ENCODE measurements around the gene DBR1.

DBR1 gene

GRCh38 chr3:138180375-138181029, 5.8 kb upstream of the DBR1 start:
- Histone ChIP-seq H3K4me3 (ENCODE audit: low read depth, low read length) (no peak overlapping the region), H3K4me2 (ENCODE audit: low read length) (no peak overlapping the region), H3K79me2 (no peaks in the 10 kb centered on the region), H3K36me3 (ENCODE audit: control insufficient read depth, insufficient read depth, low read length) (no peaks in the 10 kb centered on the region), H2AFZ (no peak overlapping the region), H3K27ac (no peak overlapping the region), H3K4me1 (no peaks in the 10 kb centered on the region), H3K9me3 (ENCODE audit: control insufficient read depth, low read length) (no peaks in the 10 kb centered on the region), H3K27me3 (ENCODE audit: control insufficient read depth, insufficient read depth, low read length) (no peaks in the 10 kb centered on the region), H3K9ac (no peak overlapping the region)
- TF ChIP-seq CTCF (IDR thresholded peaks at IDR 0.05) = peak; percentile 50

GRCh38 chr3:138173769-138174420, 826 bp downstream of the DBR1 start:
- peak overlapping the region; percentile 73 for H3K4me3 ChIP-seq (ENCODE audit: low read depth, low read length)
- H3K9ac ChIP-seq = no peak overlapping the region
- TF ChIP-seq CTCF (IDR thresholded peaks at IDR 0.05) = no peak
- peak overlapping the region; percentile 68 for H3K27ac ChIP-seq
- H3K4me1 ChIP-seq = no peaks in the 10 kb centered on the region
- H2AFZ ChIP-seq = peak overlapping the region; percentile 85
- H3K36me3 ChIP-seq (ENCODE audit: control insufficient read depth, insufficient read depth, low read length) = no peaks in the 10 kb centered on the region
- peak overlapping the region; percentile 78 for H3K4me2 ChIP-seq (ENCODE audit: low read length)
- no peaks in the 10 kb centered on the region for H3K9me3 ChIP-seq (ENCODE audit: control insufficient read depth, low read length)
- H3K79me2 ChIP-seq = no peaks in the 10 kb centered on the region
- H3K27me3 ChIP-seq (ENCODE audit: control insufficient read depth, insufficient read depth, low read length) = no peaks in the 10 kb centered on the region

GRCh38 chr3:138172625-138173024, 2.1 kb downstream of the DBR1 start:
- no peaks in the 10 kb centered on the region for H3K79me2 ChIP-seq
- H3K27me3 ChIP-seq (ENCODE audit: control insufficient read depth, insufficient read depth, low read length) = no peaks in the 10 kb centered on the region
- H3K4me1 ChIP-seq = no peaks in the 10 kb centered on the region
- H2AFZ ChIP-seq = no peak overlapping the region
- no peak overlapping the region for H3K4me2 ChIP-seq (ENCODE audit: low read length)
- no peak overlapping the region for H3K27ac ChIP-seq
- no peak overlapping the region for H3K9ac ChIP-seq
- TF ChIP-seq CTCF (IDR thresholded peaks at IDR 0.05) = no peak
- no peaks in the 10 kb centered on the region for H3K9me3 ChIP-seq (ENCODE audit: control insufficient read depth, low read length)
- H3K36me3 ChIP-seq (ENCODE audit: control insufficient read depth, insufficient read depth, low read length) = no peaks in the 10 kb centered on the region
- H3K4me3 ChIP-seq (ENCODE audit: low read depth, low read length) = no peak overlapping the region

DNA sequence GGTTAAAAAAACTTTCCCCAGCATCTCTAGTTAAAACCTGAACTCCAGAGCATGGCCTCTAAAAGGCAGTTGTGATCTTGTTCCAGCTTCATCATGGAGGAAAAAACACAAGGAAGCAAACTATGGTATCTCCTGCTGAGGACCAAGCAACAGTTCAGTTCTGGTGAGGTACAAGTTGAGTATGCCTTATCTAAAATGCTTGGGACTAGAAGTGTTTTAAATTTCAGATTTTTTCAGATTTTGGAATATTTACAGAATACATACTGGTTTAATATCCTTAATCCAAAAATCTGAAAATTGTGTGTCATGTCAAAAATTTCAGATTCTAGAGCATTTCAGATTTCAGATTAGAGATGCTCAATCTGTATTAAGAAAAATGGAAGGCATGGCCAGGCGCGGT, 9.7 kb downstream of the DBR1 start:
- H3K36me3 ChIP-seq (ENCODE audit: control insufficient read depth, insufficient read depth, low read length) = no peaks in the 10 kb centered on the region
- no peak overlapping the region for H2AFZ ChIP-seq
- no peaks in the 10 kb centered on the region for H3K9me3 ChIP-seq (ENCODE audit: control insufficient read depth, low read length)
- no peak overlapping the region for H3K9ac ChIP-seq
- H3K4me2 ChIP-seq (ENCODE audit: low read length) = no peak overlapping the region
- no peaks in the 10 kb centered on the region for H3K4me1 ChIP-seq
- no peak overlapping the region for H3K27ac ChIP-seq
- H3K27me3 ChIP-seq (ENCODE audit: control insufficient read depth, insufficient read depth, low read length) = no peaks in the 10 kb centered on the region
- H3K4me3 ChIP-seq (ENCODE audit: low read depth, low read length) = no peak overlapping the region
- H3K79me2 ChIP-seq = no peaks in the 10 kb centered on the region
- no peak for TF ChIP-seq CTCF (IDR thresholded peaks at IDR 0.05)

DNA sequence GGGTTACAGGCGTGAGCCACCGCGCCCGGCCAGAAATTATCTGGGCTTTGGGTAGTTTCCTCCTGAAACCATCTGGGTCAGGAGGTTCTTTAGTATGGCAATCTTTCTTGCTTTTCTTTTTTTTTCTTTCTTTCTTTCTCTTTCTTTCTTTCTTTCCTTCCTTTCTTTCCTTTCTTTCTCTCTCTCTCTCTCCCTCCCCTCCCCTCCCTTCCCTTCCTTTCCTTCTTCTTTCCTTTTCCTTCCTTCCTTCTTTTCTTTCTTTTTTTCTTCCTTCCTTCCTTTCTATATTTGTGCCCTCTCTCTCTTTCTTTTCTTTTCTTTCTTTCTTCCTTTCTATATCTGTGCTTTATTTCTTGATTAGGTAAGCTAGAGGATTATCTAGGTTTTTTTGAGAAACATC, 17.0 kb downstream of the DBR1 start:
- TF ChIP-seq CTCF (IDR thresholded peaks at IDR 0.05) = no peak
- no peak overlapping the region for H2AFZ ChIP-seq
- no peak overlapping the region for H3K4me2 ChIP-seq (ENCODE audit: low read length)
- H3K4me1 ChIP-seq = no peaks in the 10 kb centered on the region
- no peaks in the 10 kb centered on the region for H3K27me3 ChIP-seq (ENCODE audit: control insufficient read depth, insufficient read depth, low read length)
- no peaks in the 10 kb centered on the region for H3K36me3 ChIP-seq (ENCODE audit: control insufficient read depth, insufficient read depth, low read length)
- no peak overlapping the region for H3K27ac ChIP-seq
- H3K4me3 ChIP-seq (ENCODE audit: low read depth, low read length) = no peak overlapping the region
- H3K79me2 ChIP-seq = no peaks in the 10 kb centered on the region
- H3K9ac ChIP-seq = no peak overlapping the region
- no peaks in the 10 kb centered on the region for H3K9me3 ChIP-seq (ENCODE audit: control insufficient read depth, low read length)

Data from parathyroid adenoma (tissue), 2 donors.